Embryonic facial prominence (tissue), 1 donor: ENCODE measurements around the gene BMP8B.
"Not testable (repeated sequence)": the region's sequence is repeated elsewhere in the genome, so short reads cannot be mapped to it uniquely, and the experiment has no call there.

ENCODE experiments used
- DNase-seq: peaks from one replicate; pipeline ENCODE4 v3.0.0-alpha.2; 2016; ENCODE audit errors: extremely low spot score

BMP8B gene

DNA sequence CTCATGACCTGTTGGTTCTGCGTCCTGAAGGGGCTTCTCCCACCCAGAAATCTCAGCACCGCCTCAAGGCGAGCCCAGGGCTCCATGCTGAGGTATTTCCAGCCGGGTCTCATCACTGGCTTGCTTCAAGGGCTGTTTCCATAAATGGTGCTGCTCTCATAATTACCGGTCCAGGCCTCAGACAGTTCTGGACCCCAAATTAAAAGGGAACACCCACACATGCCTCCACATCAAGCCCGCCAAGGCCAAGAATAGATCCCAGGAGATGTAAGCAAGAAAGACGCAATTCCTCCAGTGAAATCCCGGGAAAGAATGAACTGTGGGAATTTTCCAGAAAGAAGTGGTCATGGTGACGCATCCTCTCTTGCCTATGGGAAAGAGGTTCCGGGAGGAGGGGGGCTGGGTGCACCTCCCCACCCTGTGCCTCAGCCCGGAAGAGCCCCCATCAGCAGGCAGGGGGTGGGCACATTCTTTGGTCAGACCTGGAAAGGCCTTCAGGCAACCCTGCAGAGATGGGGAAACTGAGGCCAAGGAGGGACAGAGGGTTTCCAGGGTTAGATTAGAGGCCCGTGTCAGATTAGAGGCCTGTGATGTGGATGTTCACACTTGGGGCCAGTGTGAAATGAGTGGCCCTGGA, 10.1 kb downstream of the BMP8B start:
- DNase-seq: not testable (repeated sequence)

DNA sequence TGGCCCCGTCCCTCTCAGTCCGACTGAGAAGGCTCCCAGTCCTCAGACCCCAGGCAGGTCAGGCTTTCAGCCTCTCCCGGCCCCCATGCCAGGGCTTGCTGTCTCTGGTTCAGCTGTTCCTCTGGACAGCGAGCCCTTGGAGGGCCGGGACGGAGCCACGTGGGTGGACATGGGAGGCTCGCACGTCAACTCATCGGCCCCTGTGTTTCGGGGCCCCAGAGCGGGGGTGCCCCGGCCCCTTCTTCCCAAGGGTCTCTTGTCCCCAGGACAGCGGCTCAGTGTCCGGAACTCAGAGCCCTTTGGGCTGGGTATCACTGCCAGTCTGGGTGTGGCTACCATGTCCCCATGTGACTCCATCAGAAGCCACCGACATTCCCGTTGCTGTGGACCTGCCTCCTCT, 10.8 kb downstream of the BMP8B start:
- not testable (repeated sequence) for DNase-seq

DNA sequence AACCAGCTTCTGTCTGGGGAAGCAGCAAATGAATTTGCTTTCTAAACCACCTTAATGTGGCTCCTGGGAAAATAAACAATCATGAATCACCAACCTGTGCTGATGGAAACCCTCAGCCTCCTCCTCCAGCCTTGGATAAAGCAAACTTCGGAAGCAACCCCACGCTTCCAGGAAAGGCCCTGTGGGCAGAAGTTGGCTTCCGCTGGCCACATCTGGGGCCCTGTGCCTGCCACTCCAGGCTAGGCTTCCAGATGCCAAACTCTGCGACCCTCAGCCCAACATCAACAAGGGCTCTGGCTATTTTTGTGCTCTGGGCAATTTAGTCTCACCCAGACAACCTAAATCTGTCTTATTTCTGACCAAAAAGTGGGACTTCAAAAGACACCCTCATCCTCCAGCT, 11.4 kb downstream of the BMP8B start:
- no peak for DNase-seq

DNA sequence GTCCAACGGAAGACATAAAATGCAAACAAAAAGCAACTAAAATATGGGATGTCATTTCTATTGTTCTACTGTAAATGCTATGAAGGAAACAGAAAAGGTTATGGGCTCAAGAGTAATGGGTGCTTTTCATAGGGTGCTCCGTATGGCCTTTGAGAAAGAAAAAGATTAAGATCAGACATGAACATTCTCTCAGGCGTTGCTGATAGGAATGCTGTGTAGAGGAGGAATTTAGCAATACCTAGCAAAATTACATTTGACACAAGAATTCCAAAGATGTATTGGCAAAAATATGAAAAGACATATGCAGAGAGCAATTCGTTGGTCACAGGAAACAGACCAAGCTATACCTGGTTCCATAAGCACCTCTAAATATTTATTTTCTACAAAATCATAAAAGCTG, 11.8 kb downstream of the BMP8B start:
- no peak for DNase-seq

DNA sequence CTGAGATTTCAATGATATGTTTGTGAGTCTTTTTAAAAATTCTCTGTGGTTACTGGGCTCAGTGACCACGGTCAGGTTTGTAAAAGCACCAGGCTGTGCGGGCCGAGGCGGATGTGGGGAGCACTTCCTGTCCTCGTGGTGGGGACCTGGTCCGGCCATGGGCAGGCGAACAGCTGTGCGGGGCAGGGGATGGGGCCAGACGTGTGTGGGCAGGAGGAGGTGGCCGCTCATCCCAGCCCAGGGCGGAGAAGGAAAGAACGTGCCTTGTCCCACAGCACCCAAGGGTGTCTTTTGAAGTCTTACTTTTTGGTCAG, 12.3 kb downstream of the BMP8B start:
- DNase-seq: no peak

DNA sequence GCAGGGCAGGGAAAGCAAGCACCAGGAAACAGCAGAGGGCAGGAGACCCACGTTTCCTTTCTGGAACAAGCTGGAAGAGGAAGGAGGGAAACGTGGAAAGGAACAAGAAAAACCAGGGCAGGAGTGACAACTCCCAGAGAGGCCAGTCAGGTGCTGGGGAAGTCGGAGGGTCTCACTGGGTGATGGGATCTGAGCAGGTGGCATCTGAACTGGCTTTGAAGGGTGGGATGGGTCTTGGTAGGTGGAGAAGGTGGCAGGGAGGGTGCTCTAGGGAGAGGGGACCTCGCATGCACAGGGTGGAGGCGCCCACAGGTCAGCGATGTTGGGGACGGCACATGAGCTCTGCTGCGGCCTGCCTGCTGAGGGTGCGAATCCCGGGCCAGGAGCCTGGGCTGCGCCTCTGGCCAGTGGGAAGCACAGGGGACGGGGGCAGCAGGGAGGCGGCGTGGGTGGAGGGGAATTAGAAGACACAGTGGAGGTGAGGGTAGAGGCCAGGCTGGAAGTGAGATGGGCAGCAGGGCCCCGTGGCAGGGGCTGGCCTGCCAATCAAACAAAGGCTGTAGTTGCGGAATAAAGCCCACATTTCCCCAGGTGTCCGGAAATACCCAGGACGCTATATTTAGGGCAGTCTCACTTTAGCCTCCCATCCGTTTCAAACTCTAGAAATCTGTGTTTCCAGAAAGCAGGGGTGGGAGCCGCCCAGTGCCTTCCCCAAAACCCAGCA, 12.8 kb downstream of the BMP8B start:
- DNase-seq: not testable (repeated sequence)

DNA sequence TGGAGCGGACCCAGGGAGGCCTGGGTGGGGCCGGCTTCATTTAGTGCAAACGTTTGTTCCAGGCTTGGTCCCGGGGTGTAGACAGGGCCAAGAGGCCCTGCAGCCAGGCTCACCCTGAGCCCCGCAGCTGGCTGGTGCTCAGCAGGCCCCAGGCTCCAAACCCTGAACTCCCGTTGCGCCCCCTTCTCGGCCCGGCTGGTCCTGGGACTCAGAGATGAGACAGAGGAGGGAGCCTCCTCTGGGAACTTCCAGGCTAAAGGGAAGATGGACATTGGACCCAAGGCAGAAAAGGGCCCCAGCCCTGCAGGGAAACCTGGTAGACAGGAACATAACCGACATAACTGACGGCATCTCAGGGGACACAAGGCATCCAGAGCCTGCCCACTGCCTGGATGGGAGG, 13.5 kb downstream of the BMP8B start:
- not testable (repeated sequence) for DNase-seq

DNA sequence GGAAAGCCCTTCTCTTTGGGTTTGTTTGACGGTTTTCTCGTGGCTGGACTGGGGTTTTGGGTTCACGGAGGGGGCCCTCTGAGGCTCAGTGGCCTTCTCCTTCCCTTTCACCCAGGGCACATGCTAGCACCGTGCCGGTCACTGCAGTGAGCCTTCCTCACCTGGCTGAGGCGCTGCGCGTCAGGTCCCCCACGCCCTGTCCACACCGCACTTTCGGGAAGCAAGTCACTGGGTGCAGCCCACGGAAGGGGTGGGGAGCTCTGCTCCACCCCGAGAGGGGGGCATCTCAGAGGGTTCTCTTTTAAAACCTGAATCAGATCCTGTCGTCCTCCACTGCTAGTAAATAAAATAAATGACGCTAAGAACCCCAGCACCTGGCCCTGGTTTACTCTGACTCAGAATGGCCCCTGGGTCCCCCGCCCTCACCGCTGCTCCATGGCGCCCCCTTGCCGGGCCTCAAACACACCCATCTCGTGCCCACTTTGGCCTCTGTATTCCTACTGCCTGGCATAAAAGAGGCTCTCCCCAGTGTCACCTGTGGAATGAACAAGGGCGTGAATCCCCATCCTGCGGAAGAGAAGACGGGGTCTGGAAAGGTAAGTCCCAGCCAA, 15.2 kb downstream of the BMP8B start:
- not testable (repeated sequence) for DNase-seq

DNA sequence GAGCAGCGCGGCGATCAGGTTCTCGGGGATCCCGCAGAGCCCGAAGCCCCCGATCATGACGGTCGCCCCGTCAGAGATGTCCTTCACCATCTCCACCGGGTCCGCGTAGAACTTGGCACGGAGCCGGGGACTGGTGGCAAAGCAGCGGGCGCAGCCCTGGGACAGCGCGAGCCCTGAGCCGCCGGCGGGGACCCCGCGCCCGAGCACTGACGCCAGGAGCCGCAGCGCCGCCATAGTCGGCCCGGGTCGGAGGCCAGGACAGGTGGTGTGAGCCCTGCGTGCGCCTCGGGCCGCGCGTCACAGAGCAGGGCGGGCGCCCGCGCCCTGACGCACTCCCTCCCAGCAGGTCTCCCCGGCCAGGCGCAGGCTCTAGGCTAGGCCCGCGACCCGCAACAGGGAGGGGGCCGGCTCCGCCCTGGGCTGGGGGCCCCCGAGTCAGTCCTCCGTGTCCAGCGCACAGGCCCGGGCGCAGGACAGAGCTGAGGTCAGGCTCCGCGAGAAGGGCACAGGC, 17.6 kb downstream of the BMP8B start, which contains the start of gene OXCT2:
TSS of gene OXCT2 (minus strand) at position 327 of the 511 bp plus-strand sequence. CDS start at position 234, 93 bp downstream.
- DNase-seq: not testable (repeated sequence)

DNA sequence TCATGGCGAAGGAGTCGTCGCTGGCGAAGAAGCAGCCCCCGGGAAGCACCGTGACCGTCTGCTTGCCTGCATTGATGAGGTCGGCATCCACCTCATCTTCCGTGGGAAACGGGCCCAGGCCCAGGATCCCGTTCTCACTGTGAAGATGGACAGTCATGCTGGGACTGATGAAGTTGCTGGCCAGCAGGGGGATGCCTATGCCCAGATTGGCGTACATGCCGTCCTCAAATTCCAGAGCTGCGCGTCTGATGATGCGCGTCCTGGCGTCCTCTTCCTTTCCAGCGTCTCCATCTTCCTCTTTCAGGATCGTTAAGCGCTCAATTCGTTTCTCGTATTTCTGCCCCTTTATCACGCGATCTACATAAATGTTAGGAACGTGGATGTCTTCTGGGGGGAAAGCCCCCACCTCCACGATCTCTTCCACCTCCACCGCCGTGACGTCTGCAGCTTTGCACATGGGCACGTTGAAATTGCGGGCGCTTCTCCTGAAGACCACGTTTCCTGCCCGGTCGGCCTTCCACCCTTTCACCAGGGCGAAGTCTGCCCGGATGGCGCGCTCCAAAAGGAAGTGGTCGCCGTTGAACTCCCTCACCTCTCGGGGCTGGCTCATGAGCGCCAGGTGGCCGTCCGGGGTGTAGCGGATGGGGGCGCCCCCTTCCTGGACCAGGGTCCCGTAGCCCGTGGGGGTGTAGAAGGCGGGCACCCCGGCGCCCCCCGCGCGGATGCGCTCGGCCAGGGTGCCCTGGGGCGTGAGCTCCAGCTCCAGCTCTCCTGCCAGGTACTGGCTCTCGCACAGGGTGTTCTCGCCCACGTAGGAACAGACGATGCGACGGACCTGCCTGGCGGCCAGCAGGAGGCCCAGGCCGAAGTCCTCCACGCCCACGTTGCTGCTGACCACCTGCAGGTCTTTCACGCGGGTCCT, 18.3 kb downstream of the BMP8B start:
- not testable (repeated sequence) for DNase-seq

DNA sequence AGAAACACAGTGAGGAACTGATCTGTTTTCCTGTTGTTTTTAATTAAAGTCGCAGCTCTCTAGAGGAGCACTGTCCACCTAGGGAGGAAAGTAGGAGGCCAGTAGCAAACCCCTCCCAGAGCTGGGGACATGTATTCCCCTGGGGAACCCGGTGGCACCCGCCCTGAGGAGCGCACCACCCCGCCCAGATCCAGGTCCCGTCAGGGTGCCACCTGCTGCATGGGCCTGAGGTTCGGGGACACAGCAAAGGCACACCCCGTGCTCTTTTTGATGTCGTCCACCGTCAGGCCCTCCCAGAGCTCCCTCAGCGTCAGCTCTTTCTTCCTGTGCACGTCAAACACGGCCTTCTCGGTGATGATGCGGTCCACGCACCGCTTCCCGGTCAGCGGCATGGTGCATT, 19.2 kb downstream of the BMP8B start:
- not testable (repeated sequence) for DNase-seq

DNA sequence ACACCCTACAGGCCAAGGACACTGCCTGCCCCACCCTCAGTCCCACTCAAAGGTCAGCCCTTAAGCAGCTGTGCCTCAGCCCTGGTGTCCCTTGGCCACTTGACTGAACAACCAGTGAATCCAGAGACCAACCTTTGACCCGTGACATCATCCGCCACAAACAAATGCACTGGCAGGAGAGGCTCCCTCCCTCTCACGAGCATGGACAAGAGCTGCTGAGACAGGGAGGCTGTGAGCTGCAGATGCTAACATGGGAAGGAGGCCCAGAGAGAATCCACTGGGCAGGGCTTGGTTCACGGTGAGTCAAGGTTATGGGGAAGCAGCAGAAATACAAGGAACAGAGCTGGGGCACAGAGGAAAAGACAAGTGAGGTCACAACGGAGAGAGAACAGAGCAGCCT, 22.2 kb downstream of the BMP8B start:
- not testable (repeated sequence) for DNase-seq

DNA sequence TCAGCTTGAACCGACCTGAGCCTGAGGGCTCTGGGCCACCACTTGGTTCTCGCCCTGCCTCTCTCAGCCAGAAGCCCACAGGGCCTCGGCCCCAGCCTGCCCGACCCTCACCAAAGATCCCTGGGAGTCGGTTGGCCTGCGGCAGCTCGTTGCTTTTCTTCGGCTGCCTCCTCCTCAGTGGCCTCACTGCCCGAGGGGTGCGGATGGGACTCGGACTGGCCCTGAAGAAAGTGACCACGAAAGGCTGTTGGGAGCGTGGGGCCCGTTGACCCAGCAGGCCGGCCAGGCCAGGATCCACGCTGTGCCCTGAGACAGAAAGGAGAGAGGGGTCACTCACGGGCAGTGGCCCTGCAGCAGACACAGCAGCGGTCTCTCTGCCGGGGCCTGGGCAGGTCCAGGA, 24.2 kb downstream of the BMP8B start:
- not testable (repeated sequence) for DNase-seq

DNA sequence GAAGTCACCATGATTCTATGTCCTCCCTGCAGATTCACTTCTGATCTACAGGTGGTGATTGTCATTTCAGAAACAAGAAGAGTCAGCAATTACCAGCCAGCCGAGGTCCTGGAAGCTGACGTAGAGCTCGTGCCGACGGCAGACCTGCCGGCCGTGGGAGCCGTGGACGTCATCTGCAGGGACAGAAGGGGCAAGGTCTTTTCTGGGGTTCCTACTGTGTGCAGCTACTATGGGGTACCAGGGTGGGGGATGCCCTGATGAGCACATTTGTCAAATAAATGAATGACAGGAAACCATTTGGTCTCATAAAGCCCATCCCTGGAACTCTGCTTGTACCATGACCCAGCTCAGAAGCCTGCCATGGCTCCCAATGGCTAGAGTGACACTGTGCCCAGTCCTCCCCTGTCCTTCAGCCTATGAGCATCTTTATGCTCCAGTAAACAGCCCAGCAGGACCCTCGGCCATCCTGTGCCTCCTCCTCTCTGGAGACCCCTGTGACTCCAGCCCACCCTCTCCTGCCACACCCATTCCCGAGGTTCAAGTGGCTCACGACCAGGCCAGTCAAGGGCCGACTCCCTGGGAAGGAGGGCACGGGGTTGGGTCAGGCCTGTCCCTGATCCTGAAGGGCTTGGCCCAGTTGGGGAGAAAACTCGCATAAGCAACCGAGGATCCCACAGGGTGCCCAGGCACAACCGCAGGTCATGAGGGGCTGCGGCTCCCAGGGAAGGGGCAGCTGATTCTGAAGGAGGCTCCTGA, 24.9 kb downstream of the BMP8B start:
- not testable (repeated sequence) for DNase-seq

DNA sequence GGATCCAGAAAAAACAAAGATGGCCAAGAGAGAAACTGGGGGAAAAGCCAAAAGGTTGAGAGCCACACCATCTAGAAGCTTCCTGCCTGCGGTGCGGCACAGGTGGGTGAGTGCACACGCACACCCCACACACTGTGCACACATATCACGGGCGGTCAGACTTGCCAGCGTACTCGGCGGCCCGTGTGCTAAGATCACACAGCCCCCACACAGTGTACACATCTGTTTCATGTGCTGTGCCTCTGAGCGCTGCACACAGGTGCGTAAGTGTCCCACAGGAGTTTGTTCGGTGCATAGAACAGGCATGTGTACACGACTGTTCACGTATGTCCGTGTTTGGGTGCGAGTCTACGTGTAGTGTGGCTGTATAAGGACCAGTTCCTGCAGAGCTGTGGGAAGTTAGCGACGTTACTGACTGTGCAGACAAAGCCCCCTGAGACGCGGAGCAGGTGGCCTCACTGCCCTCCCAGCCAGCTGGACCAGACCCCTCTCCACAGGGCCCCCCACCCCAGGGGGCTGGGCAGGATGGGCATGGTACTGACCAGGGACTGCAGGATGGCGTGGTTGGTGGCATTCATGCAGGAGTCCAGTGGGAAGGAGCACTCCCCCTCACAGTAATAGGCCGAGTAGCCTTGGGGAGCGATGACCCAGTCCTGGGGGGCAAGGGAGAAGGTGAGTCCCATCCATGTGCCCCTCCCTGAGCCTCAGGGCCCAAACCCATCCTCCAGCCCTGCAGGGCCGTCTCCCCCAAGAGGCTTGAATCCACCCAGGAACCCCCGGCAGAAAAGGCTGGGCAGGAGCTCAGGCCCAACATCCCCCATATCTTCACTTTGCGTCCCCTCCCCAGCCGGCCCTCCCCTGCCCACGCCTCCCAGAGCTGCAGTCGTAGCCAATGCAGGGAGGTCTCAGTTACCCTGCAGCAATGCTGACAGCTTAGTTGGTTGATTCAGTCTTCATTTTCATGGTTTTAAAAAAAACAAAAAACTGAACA, 25.8 kb downstream of the BMP8B start:
- no peak for DNase-seq

DNA sequence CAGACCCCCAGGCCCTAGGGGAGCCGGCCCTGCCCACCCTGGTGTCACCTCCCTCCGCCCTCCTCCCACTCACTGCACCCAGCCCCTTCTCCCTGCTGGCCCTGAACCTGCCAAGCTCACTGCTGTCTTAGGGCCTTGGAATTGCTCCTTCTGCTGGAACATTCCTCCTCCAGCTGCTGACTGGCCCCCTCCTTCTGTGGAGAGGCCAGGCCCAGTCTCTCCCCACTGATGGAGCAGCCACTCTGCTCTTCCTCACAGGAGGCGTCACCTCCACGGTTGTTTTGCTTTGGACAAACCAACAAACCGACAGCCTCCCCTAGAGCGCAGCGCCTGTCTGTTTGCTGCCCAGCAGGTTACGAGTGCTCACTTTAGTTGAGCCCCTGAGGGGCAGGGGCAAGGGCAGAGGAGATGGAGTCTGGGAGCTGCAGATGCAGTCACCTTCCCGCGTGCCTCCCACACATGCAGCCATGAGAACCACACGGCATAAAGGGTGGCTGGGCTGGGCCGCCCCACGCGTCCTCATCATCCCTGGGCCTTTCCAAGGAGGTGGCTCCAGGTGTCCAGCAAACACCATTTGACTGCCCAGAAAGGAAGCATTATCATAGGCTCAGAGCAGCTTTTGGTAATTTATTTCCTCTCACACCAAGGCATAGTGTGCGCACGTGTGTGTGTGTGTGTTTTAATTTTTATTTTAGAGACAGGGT, 27.0 kb downstream of the BMP8B start:
- no peak for DNase-seq

DNA sequence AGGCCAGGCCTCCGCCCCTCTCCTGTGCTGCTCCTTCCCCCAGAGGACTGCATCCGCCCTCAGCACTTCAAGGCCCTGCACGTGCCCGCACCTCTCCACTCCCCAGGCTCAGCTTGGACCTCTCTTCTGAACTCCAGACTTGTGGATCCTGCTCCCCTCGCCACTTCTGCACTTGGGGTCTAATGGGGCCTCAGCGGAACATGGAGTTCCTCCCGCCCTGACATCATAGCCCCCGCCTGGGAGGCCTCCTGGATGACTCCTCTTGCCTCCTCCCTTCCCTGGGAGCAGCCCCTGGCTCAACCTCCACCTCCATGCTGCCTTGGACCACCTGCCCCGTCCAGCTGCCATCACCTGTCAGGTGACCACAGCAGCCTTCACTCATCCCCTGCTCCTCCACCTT, 27.6 kb downstream of the BMP8B start:
- no peak for DNase-seq

DNA sequence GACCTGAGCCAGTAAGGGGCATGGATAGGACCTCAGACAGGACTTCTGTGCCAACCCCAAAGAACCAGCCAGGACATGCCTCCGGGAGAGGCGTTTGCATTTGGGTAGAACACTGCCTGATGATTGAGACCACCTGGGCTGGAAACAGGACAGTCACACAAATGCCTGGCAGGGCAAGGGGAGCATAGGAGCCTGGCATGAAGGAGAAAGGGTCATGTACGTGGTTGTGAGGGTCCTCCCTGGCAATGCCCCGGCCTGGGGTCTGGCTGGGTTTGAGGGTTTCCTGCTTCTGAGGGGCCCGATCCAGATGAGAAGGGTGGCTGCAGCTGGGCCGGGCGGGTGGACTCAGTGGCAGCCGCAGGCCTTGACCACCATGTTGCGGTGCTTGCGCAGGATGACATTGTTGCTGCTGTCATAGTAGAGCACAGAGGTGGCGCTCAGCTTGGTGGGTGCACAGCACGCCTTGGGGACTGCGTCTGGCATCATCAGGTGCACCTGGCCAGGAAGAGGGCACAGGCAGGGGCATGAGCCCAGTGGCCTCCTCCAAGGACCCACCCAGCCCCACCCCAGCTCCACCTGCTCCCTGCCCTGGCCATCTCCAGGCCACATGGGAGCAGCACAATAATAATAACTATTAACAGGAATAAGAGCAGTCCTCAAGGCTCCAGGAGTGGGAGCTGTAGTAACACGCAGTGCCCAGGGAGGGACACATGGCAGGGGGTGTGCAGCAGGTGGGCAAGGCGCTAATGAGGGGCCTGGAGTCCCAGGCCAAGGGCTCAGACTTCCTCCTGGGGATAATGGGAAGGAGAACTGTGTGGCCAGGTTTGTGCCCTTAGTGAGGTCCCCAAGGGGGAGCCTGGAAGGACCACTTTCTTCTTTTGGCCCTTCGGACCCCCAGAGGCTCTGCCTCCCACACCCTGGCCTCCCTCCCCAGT, 28.3 kb downstream of the BMP8B start:
- no peak for DNase-seq
